ENCODE data around the gene DTNB.
"Not testable (repeated sequence)": the region's sequence is repeated elsewhere in the genome, so short reads cannot be mapped to it uniquely, and the experiment has no call there.

DTNB gene

DNA sequence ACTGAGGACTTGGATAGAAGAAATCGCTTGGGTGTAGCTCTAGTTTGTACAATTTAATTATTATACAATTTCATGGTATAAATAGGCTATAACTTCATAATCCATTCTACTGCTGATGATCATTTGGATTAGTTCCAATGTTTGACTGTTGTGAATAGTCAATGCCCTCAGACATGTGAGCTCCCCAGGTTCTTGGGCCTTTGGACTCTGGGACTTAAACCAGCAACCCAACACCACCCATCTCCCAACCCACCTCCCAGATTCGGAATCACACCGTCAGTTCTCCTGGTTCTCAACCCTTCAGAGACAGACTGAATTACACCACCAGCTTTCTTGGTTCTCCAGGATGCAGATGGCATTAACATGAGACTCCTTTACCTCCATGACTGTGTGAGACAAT is 247.1 kb downstream of the DTNB start:
- H3K4me1 Mint-ChIP-seq (ENCODE audit: low read depth): peaks cover 3% of the 10 kb centered on the region
- H3K36me3 Mint-ChIP-seq (ENCODE audit: low read depth): peaks cover 5% of the 10 kb centered on the region
- H3K9me3 Mint-ChIP-seq: no peaks in the 10 kb centered on the region
- no peak overlapping the region for H3K27ac Mint-ChIP-seq
- H3K27me3 Mint-ChIP-seq: no peaks in the 10 kb centered on the region
- no peak overlapping the region for H3K4me3 Mint-ChIP-seq
- no peak for DNase-seq

DNA sequence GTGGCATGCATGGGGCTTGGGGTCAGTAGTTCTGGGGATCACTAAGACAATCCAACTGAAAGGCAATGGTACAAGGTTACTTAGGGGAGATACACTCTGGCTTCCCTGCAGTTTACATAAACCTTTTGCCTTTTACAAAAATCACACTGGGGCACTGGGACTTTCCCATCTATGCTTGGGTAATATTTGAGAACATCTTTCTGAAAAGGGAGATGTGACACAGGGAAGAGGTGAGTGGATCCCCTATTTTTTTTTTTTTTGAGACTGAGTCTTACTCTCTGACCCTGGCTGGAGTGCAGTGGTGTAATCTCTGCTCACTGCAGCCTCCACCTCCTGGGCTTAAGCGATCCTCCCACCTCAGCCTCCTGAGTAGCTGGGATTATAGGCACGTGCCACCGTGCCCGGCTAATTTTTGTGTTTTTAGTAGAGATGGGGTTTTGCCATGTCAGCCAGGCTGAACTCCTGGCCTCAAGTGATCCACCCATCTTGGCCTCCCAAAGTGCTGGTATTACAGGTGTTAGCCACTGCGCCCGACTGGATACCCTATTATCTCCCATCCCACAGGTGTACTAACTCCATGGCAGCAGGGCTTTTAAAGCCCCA is 248.8 kb downstream of the DTNB start:
- Mint-ChIP-seq H3K36me3 (ENCODE audit: low read depth) (peaks cover 11% of the 10 kb centered on the region), H3K27ac (no peak overlapping the region), H3K9me3 (no peaks in the 10 kb centered on the region), H3K4me1 (ENCODE audit: low read depth) (peaks cover 3% of the 10 kb centered on the region), H3K27me3 (no peaks in the 10 kb centered on the region), H3K4me3 (no peak overlapping the region)
- no peak for DNase-seq

DNA sequence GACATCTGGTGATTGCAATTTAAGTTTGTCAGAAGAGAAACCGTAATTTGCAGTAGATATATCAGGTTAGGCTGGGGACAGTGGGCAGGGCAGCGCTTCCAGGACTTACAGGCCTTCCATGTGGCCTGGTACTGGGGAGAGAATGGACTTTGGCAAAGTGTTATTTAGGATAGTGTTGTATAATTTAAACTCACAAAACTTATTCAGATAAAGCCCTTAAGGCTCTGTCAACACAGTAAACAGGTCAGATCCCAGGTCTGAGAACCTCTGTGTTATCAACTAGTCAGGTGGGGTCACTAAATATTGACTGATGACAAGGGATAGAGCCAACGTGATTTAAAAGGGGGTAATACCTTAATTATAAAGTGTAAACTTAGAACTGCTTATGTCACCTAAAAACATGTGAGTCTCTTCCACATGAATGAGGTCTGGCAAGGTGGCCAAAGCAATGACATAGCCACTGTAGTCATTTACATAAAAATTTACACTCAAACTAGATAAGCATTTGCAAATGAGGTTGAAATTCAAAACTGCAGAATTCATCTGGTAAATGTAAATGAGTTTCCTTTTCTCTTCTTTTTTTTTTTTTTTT is 251.5 kb downstream of the DTNB start:
- Mint-ChIP-seq H3K4me1 (ENCODE audit: low read depth) (peaks cover 9% of the 10 kb centered on the region), H3K9me3 (peaks cover 7% of the 10 kb centered on the region), H3K27me3 (no peaks in the 10 kb centered on the region), H3K27ac (no peak overlapping the region), H3K36me3 (ENCODE audit: low read depth) (peaks cover 31% of the 10 kb centered on the region), H3K4me3 (no peak overlapping the region)
- DNase-seq: no peak

DNA sequence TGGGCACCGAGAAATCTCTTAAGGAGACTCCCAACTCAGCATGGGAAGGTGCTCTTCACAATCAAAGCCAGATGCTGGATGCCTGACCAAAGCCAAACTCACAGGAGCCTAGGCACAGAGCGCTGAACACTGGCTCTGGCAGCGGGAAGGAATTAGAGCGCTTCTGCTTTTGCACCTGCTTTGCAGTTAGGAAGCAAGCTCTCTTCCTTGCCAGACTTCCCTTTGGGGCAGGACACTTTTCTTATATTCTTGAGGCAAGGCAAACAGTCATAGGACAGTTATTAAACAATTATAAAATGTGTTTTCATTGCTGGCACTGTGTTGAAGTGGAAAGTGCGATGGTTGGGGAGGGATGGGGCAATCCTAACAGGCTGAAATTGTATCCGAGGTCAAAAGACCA is 252.1 kb downstream of the DTNB start:
- peaks cover 31% of the 10 kb centered on the region for H3K36me3 Mint-ChIP-seq (ENCODE audit: low read depth)
- H3K4me3 Mint-ChIP-seq: no peak overlapping the region
- H3K4me1 Mint-ChIP-seq (ENCODE audit: low read depth): peaks cover 9% of the 10 kb centered on the region
- H3K9me3 Mint-ChIP-seq: peaks cover 7% of the 10 kb centered on the region
- DNase-seq: no peak
- H3K27me3 Mint-ChIP-seq: no peaks in the 10 kb centered on the region
- H3K27ac Mint-ChIP-seq: peak overlapping the region; percentile 18

DNA sequence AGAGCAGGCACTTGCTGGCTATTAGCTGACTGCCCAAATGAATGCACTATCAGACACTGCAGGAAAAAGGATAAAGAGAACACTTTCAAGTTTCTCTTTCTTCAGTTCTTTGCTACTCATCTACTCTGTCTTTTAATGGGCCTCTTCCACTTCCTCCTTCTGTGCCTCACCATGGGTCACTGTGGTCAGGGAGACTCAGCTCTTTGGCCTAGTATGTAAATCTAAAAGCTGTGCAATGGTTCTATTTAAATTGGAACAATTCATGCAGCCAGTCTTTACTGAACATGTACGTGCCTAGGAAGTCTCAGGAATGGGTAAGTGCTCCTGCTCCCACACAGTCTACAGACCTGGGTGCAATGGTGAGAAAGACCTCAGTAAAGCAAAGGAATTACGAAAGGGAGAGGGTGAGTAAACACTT is 252.5 kb downstream of the DTNB start:
- Mint-ChIP-seq H3K4me1 (ENCODE audit: low read depth) (peaks cover 9% of the 10 kb centered on the region), H3K27me3 (no peaks in the 10 kb centered on the region), H3K36me3 (ENCODE audit: low read depth) (peaks cover 34% of the 10 kb centered on the region), H3K27ac (no peak overlapping the region), H3K4me3 (no peak overlapping the region), H3K9me3 (peaks cover 7% of the 10 kb centered on the region)
- no peak for DNase-seq

DNA sequence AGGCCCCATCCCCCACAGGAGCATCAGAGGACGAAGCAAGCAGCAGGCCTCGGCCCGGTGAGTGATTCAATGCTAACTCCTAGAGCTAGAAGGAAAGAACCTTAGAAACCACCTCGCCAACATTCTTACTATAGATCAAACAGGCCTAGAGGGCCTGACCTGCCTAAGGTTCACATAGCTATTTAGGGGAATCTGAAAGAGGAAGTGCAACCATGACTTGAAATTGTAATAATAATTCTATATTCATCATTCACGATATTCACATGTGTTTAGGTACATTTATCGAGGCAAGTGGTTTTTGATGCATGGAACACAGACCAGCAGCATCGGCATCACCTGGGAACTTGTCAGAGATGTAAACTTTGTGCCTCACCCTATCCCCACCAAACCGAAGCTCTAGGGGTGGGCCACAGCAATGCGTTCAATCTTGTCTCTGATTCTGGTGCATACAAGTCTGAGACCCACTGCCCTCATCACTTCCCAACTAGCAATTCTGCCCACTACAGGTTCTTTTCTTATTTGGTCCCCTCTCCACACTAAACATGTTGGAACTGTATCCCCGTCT is 253.6 kb downstream of the DTNB start:
- Mint-ChIP-seq H3K4me3 (no peak overlapping the region), H3K4me1 (ENCODE audit: low read depth) (peaks cover 9% of the 10 kb centered on the region), H3K27ac (peak overlapping the region; percentile 32), H3K36me3 (ENCODE audit: low read depth) (peaks cover 34% of the 10 kb centered on the region), H3K9me3 (peaks cover 7% of the 10 kb centered on the region), H3K27me3 (no peaks in the 10 kb centered on the region)
- DNase-seq: no peak

DNA sequence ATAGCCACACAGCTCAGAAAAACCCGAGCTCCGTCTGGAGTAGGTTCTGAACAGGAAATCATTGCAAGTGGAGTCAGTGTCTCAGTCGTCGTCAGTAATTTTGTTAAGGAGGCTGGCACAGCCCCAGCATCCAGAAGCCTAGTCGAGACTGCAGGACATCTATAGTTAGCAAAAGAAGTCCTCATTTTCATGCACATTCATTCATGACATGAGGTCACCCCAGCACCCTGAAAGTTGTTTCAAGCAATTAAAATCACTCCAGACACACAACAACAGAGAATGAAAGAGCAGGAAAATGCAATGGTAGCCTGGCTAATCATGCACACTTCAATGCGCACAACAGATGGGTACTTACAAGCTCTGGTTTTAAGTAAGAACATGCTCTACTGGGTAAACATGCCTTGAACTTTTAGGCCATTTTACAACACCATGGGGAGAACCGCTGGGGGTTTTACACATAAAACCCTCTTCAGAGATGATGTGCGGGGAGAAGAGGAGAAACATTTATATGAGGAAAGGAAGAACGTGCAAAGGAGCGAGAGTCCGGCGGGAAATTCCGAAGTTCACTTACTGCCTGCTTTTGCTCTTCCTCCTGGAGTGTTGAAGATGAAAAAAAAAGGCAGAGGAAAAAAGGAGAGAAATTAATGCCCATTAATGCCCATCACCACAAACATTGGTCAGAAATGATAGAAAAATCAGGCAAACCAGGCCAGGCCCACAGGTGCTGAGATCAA is 254.3 kb downstream of the DTNB start:
- H3K27ac Mint-ChIP-seq: peak overlapping the region; percentile 32
- no peak for DNase-seq
- no peaks in the 10 kb centered on the region for H3K27me3 Mint-ChIP-seq
- peaks cover 6% of the 10 kb centered on the region for H3K4me1 Mint-ChIP-seq (ENCODE audit: low read depth)
- peaks cover 34% of the 10 kb centered on the region for H3K36me3 Mint-ChIP-seq (ENCODE audit: low read depth)
- no peak overlapping the region for H3K4me3 Mint-ChIP-seq
- H3K9me3 Mint-ChIP-seq: peaks cover 7% of the 10 kb centered on the region

DNA sequence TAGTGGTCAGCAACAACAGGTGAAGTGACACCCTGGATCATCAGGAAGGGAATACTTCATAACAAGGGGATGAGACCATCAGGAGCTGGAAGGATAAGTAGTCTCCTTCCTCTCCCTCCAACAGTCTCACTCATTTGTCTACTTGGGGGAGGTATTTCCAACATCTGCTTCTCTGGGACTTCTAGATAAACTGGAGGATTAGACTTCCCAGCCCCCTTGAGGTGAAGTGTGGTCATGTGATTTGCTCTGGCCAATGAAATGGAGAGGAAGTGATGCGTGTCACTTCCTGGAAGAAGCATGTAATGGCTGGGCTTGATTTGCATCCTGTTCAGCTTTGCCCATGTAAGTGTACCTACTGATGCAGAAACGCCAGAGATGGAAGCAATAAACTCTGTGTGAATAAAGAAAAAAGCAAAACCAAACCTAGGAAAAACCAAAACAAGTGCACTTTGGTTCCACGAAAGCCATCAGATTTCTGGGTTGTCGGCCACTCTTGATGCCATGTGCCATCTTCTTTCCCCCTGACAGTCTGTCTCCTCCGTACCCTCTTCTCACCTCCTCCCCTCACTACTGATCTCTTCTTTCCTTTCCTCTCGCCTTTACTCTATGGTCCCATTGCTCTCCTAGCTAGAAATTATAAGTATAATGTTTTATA is 255.5 kb downstream of the DTNB start:
- Mint-ChIP-seq H3K4me1 (ENCODE audit: low read depth) (peaks cover 6% of the 10 kb centered on the region), H3K4me3 (no peak overlapping the region), H3K36me3 (ENCODE audit: low read depth) (peaks cover 38% of the 10 kb centered on the region), H3K27me3 (no peaks in the 10 kb centered on the region), H3K9me3 (peaks cover 7% of the 10 kb centered on the region), H3K27ac (no peak overlapping the region)
- no peak for DNase-seq

DNA sequence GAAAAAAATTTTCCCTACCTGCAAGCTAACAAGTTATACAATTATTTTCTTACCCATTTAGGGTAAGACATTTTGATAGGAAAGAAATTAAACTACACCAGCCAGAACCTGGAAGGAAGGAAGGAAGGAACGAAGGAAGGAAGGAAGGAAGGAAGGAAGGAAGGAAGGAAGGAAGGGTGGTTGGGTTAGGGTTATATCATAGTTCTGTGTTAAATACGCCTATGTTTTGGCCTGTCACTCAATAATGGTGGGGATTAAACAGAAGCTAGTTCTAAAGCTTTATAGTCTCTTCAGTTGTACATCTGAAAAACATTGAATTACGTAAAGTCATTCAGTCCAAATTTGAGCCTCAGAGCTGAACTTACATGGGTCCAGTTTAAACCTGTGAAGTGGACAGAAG is 256.7 kb downstream of the DTNB start:
- Mint-ChIP-seq H3K36me3 (ENCODE audit: low read depth) (peaks cover 35% of the 10 kb centered on the region), H3K27ac (no peak overlapping the region), H3K4me3 (no peak overlapping the region), H3K9me3 (peaks cover 7% of the 10 kb centered on the region), H3K4me1 (ENCODE audit: low read depth) (peaks cover 6% of the 10 kb centered on the region), H3K27me3 (no peaks in the 10 kb centered on the region)
- DNase-seq: no peak

DNA sequence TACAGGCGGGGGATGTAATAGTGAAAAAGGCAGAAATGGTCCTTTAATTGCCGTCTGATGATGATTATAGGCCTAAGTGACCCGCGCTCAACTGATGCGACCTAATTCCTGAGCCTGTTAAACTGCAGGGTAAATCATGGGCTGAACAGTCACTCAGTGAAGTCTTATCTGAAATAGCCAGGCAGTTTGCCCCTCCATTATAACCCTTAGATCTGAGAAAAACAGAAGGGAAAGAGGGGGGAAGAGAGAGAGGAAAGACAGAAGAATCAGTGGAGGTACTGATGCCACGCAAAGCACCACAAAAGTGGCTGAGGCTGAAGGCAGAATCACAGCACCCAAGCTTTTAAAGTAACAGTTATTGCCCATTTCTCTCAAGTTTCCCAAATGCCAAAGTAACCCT is 258.6 kb downstream of the DTNB start:
- DNase-seq: no peak
- H3K4me3 Mint-ChIP-seq: no peak overlapping the region
- peaks cover 31% of the 10 kb centered on the region for H3K36me3 Mint-ChIP-seq (ENCODE audit: low read depth)
- H3K4me1 Mint-ChIP-seq (ENCODE audit: low read depth): peaks cover 6% of the 10 kb centered on the region
- H3K27me3 Mint-ChIP-seq: no peaks in the 10 kb centered on the region
- peaks cover 7% of the 10 kb centered on the region for H3K9me3 Mint-ChIP-seq
- H3K27ac Mint-ChIP-seq: no peak overlapping the region

DNA sequence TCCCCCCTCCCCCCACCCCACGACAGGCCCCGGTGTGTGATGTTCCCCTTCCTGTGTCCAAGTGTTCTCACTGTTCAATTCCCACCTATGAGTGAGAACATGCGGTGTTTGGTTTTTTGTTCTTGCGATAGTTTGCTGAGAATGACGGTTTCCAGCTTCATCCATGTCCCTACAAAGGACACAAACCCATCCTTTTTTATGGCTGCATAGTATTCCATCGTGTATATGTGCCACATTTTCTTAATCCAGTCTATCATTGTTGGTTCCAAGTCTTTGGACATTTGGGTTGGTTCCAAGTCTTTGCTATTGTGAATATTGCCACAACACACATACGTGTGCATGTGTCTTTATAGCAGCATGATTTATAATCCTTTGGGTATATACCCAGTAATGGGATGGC is 260.0 kb downstream of the DTNB start:
- H3K9me3 Mint-ChIP-seq; H3K27me3 Mint-ChIP-seq; DNase-seq; H3K4me1 Mint-ChIP-seq (ENCODE audit: low read depth); H3K27ac Mint-ChIP-seq; H3K4me3 Mint-ChIP-seq: not testable (repeated sequence)
- peaks cover 18% of the 10 kb centered on the region for H3K36me3 Mint-ChIP-seq (ENCODE audit: low read depth)

DNA sequence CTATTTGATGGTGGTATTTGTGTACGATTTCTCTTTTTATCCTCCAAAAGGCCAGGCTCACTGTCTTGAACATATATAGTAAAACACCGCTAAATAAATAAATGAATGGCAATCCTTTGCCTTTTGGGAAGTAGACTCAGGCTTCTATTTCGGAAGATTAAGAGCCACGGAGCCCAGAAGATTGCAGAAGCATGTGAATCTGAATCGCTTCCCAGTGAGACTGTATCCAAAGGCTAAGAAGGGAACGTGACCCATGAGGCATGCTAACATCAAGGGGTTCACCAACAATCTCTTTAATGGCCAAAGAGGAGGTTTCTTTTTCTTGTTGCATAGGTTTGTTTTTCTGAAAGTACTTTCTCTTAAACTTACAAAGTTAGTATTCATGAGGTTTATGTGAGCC is 261.6 kb downstream of the DTNB start:
- H3K27me3 Mint-ChIP-seq: no peaks in the 10 kb centered on the region
- H3K4me3 Mint-ChIP-seq: no peak overlapping the region
- peaks cover 11% of the 10 kb centered on the region for H3K36me3 Mint-ChIP-seq (ENCODE audit: low read depth)
- no peak overlapping the region for H3K27ac Mint-ChIP-seq
- DNase-seq: no peak
- H3K9me3 Mint-ChIP-seq: no peaks in the 10 kb centered on the region
- H3K4me1 Mint-ChIP-seq (ENCODE audit: low read depth): no peaks in the 10 kb centered on the region

DNA sequence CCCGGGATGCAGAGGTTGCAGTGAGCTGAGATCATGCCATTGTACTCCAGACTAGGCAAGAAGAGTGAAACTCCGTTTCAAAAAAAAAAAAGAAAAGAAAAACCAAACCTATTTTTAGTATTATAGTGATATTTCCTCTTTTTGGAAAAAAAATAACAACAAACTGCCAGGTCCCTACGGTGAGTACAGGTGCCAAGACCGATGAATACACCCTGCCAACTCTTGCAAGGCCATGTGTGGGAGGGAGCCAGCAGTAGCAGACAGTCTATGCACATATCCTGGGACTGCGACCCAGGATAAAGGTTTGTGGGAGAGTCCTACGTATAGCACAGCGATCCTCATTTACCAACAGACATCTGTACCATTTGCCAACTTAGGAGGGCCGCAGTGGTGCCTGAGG is 262.1 kb downstream of the DTNB start:
- peaks cover 11% of the 10 kb centered on the region for H3K36me3 Mint-ChIP-seq (ENCODE audit: low read depth)
- DNase-seq: no peak
- no peaks in the 10 kb centered on the region for H3K9me3 Mint-ChIP-seq
- no peak overlapping the region for H3K27ac Mint-ChIP-seq
- no peak overlapping the region for H3K4me3 Mint-ChIP-seq
- H3K4me1 Mint-ChIP-seq (ENCODE audit: low read depth): no peaks in the 10 kb centered on the region
- no peaks in the 10 kb centered on the region for H3K27me3 Mint-ChIP-seq

DNA sequence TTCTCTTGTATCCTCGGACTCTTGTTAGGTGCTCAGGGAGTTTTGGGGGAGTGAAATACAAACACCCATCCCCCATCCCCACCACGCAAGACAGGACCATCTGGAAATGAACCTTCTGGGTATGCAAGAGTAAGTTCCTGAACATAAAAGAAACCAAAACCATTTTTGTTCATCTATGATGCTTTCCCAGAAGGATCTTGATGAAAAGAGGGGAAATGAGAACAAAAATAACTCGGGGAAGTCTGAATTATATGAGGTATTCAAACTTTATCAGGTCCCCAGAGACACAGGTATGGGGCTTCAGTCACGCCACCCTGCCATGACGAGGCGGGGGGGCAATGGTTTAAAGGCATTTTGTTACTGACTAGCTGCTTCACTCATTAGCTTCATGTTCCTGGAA is 263.0 kb downstream of the DTNB start:
- no peaks in the 10 kb centered on the region for H3K27me3 Mint-ChIP-seq
- H3K9me3 Mint-ChIP-seq: no peaks in the 10 kb centered on the region
- H3K36me3 Mint-ChIP-seq (ENCODE audit: low read depth): peaks cover 10% of the 10 kb centered on the region
- DNase-seq: no peak
- H3K27ac Mint-ChIP-seq: peak overlapping the region; percentile 20
- no peaks in the 10 kb centered on the region for H3K4me1 Mint-ChIP-seq (ENCODE audit: low read depth)
- H3K4me3 Mint-ChIP-seq: no peak overlapping the region

DNA sequence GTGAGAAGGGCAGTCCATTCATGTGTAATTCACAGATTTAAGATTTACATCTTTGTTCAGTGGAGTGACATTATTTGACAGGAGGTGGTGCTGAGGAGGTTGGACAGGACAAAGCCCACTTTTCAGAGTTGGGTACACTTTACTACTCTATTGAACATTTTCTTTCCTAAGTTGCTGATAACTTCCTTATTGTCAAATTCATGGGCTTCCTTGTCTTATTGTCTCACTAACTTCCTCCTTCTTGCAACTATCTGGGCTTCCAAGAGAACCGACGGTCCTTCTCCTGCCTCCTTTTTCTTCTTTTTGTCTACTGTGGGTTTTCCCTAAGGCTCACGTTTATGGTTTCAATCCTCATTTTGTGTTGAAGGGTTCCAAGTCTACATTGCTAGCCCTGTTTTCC is 263.9 kb downstream of the DTNB start:
- no peaks in the 10 kb centered on the region for H3K4me1 Mint-ChIP-seq (ENCODE audit: low read depth)
- H3K27ac Mint-ChIP-seq: no peak overlapping the region
- no peaks in the 10 kb centered on the region for H3K9me3 Mint-ChIP-seq
- H3K27me3 Mint-ChIP-seq: no peaks in the 10 kb centered on the region
- DNase-seq: no peak
- no peak overlapping the region for H3K4me3 Mint-ChIP-seq
- peaks cover 10% of the 10 kb centered on the region for H3K36me3 Mint-ChIP-seq (ENCODE audit: low read depth)
